BJ (cell line): ENCODE results near the gene COG5. TPM values are rescaled to one million over a fixed set of nuclear protein-coding genes. Genes with fewer than 3 reads are reported as not detected.

Source experiments
- CTCF ChIA-PET: fragments of 350-600 bp; formaldehyde crosslinking; extraction: SDS; loops from one replicate; lab custom pipeline; 2021; ENCODE audit warnings: antibody characterized with exemption, inconsistent platforms; lab: Yijun Ruan, JAX
- POLR2A ChIA-PET: fragments of 300-600 bp; sonication (Branson Sonifier 250); formaldehyde crosslinking; extraction: SDS; loops from one replicate; lab custom pipeline; 2021; ENCODE audit warnings: antibody characterized with exemption; lab: Charles Lee
- DNase-seq: peaks from one replicate; pipeline ENCODE4 v3.0.0-alpha.2; 2011; ENCODE audit warnings: low read depth
- H3K27me3 ChIP-seq: 2 replicates; pipeline ENCODE4 v1.6.0; 2011; ENCODE audit warnings: low read length; ENCODE audit not compliant: control insufficient read depth, insufficient read depth
- H3K36me3 ChIP-seq: 2 replicates; pipeline ENCODE4 v1.5.1; 2011; ENCODE audit warnings: low read length; ENCODE audit not compliant: control insufficient read depth, insufficient read depth
- H3K4me3 ChIP-seq: 2 replicates; pipeline ENCODE4 v1.5.1; 2011; ENCODE audit warnings: low read depth, mild to moderate bottlenecking, control low read depth, low read length
- CTCF ChIP-seq: IDR thresholded peaks from 2 replicates; pipeline ENCODE4 v1.5.1; 2011; ENCODE audit warnings: low read depth, mild to moderate bottlenecking, control low read depth, inconsistent platforms, low read length, moderate library complexity; ENCODE audit not compliant: insufficient read depth
- polyA plus RNA-seq: library from polyadenylated mRNA; depleted of rRNA; stranded (reverse); fragments of >200 nt; gene quantifications from 2 replicates; pipeline ENCODE4 v1.2.3, GENCODE V29; 2011

Gene COG5
- polyA plus RNA-seq, 1 experiment = 20.5 TPM

- ChIA-PET CTCF (interaction anchor here (0.6 kb wide), 1 partner anchor 9 kb away, joined by 3 read pairs; no protein-coding TSS in a partner anchor), POLR2A (no interaction called here)
- no peak for DNase-seq
- H3K27me3 ChIP-seq = no peaks in the 10 kb centered on the region
- no peak for TF ChIP-seq CTCF
- no peaks in the 10 kb centered on the region for H3K36me3 ChIP-seq
- no peak overlapping the region for H3K4me3 ChIP-seq
Measured at GRCh38 chr7:107605218-107605815, 41.6 kb upstream of the COG5 start.

GRCh38 chr7:107600816-107601215, 37.1 kb upstream of the COG5 start:
- POLR2A ChIA-PET = no interaction called here
- CTCF ChIA-PET = no interaction called here
- no peak for TF ChIP-seq CTCF
- no peak overlapping the region for H3K4me3 ChIP-seq
- H3K36me3 ChIP-seq = no peaks in the 10 kb centered on the region
- DNase-seq = no peak
- H3K27me3 ChIP-seq = no peaks in the 10 kb centered on the region

GRCh38 chr7:107599262-107599661, 35.5 kb upstream of the COG5 start:
- Histone ChIP-seq H3K36me3 (no peaks in the 10 kb centered on the region), H3K27me3 (no peaks in the 10 kb centered on the region), H3K4me3 (no peak overlapping the region)
- CTCF ChIA-PET = interaction anchor here (1.1 kb wide), 1 partner anchor 24 kb away, joined by 3 read pairs; no protein-coding TSS in a partner anchor
- DNase-seq = no peak
- TF ChIP-seq CTCF = no peak
- POLR2A ChIA-PET = no interaction called here

- ChIA-PET POLR2A (no interaction called here), CTCF (no interaction called here)
- H3K36me3 ChIP-seq = no peaks in the 10 kb centered on the region
- no peak for TF ChIP-seq CTCF
- no peaks in the 10 kb centered on the region for H3K27me3 ChIP-seq
- no peak for DNase-seq
- no peak overlapping the region for H3K4me3 ChIP-seq
Measured at GRCh38 chr7:107597953-107598352, 34.2 kb upstream of the COG5 start.

GRCh38 chr7:107597582-107597916, 33.8 kb upstream of the COG5 start:
- no peaks in the 10 kb centered on the region for H3K36me3 ChIP-seq
- DNase-seq = no peak
- ChIA-PET POLR2A (no interaction called here), CTCF (no interaction called here)
- no peak for TF ChIP-seq CTCF
- H3K27me3 ChIP-seq = no peaks in the 10 kb centered on the region
- H3K4me3 ChIP-seq = no peak overlapping the region
